ENCODE data around the gene ARL14EP.

The ARL14EP gene

DNA sequence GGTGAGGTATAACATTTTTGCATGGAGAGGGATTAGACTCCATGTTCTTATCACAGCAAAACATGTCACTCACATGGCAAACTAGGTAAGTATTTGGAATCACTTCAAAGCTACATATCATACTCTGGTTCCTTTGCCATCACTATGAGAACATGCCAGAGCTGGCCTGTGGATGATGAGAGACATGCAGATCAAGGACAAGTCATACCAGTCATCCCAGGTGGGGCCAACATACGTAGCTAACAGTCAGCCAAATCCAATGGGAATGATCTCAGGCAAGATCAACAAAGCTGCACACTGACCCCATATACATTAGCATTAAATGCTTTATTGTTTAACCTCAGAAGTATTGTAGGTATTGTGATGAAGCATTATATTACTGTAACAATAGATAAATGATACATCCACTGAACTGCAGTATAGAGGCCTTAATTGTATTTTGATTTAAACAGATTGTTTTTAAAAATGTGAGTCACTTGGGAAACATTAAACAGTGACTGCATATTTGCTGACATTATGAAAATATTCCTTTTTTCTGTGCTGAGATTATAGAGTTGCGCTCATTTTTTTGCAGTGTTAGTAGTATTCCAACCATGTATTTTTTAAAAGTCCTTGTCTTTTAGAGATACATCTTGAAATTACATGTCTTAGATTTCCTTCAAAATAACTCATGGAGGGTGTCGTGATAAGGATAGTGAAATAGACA lies 37.3 kb upstream of the ARL14EP start:
- H3K27me3 ChIP-seq (ENCODE audit: insufficient read depth, low read length), result no peaks in the 10 kb centered on the region
- H4K20me1 ChIP-seq (ENCODE audit: insufficient read depth, low read length), result no peaks in the 10 kb centered on the region
- H3K36me3 ChIP-seq (ENCODE audit: insufficient read depth, low read length), result no peaks in the 10 kb centered on the region
- no peak overlapping the region for H3K9ac ChIP-seq (ENCODE audit: low read length)
- no peaks in the 10 kb centered on the region for H3K9me2 ChIP-seq (ENCODE audit: low read depth, low read length)
- H3F3A ChIP-seq (ENCODE audit: insufficient read depth, low read length), result no peaks in the 10 kb centered on the region
- TF ChIP-seq CTCF (IDR thresholded peaks at IDR 0.05; ENCODE audit: low read length), result no peak
- no peak for TF ChIP-seq EZH2 (IDR thresholded peaks at IDR 0.05; ENCODE audit: borderline replicate concordance, low read length)
- H3K4me3 ChIP-seq (ENCODE audit: low read depth, low read length, poor library complexity, severe bottlenecking), result no peak overlapping the region
- H3K79me2 ChIP-seq (ENCODE audit: insufficient read depth, low read length), result no peaks in the 10 kb centered on the region
- H3K9me3 ChIP-seq (ENCODE audit: low read length), result no peaks in the 10 kb centered on the region
- H3K27ac ChIP-seq (ENCODE audit: low read depth, low read length, poor library complexity, severe bottlenecking), result no peak overlapping the region
- no peak overlapping the region for H3K4me2 ChIP-seq (ENCODE audit: low read length)
- H3K4me1 ChIP-seq (ENCODE audit: insufficient read depth, low read length, severe bottlenecking), result no peaks in the 10 kb centered on the region
- H2AFZ ChIP-seq (ENCODE audit: low read length), result no peak overlapping the region

- no peak overlapping the region for H3K4me3 ChIP-seq (ENCODE audit: low read depth, low read length, poor library complexity, severe bottlenecking)
- no peaks in the 10 kb centered on the region for H4K20me1 ChIP-seq (ENCODE audit: insufficient read depth, low read length)
- H3K27ac ChIP-seq (ENCODE audit: low read depth, low read length, poor library complexity, severe bottlenecking), result no peak overlapping the region
- no peaks in the 10 kb centered on the region for H3K79me2 ChIP-seq (ENCODE audit: insufficient read depth, low read length)
- no peaks in the 10 kb centered on the region for H3K27me3 ChIP-seq (ENCODE audit: insufficient read depth, low read length)
- no peaks in the 10 kb centered on the region for H3F3A ChIP-seq (ENCODE audit: insufficient read depth, low read length)
- no peak overlapping the region for H3K4me2 ChIP-seq (ENCODE audit: low read length)
- no peaks in the 10 kb centered on the region for H3K9me3 ChIP-seq (ENCODE audit: low read length)
- H3K36me3 ChIP-seq (ENCODE audit: insufficient read depth, low read length), result no peaks in the 10 kb centered on the region
- TF ChIP-seq EZH2 (IDR thresholded peaks at IDR 0.05; ENCODE audit: borderline replicate concordance, low read length), result no peak
- TF ChIP-seq CTCF (IDR thresholded peaks at IDR 0.05; ENCODE audit: low read length), result no peak
- H3K9me2 ChIP-seq (ENCODE audit: low read depth, low read length), result no peaks in the 10 kb centered on the region
- no peak overlapping the region for H2AFZ ChIP-seq (ENCODE audit: low read length)
- H3K9ac ChIP-seq (ENCODE audit: low read length), result no peak overlapping the region
- no peaks in the 10 kb centered on the region for H3K4me1 ChIP-seq (ENCODE audit: insufficient read depth, low read length, severe bottlenecking)
Observed at GRCh38 chr11:30291331-30291730, 31.6 kb upstream of the ARL14EP start.

- Histone ChIP-seq H3K9me2 (ENCODE audit: low read depth, low read length) (no peaks in the 10 kb centered on the region), H3K4me2 (ENCODE audit: low read length) (no peak overlapping the region), H3K4me3 (ENCODE audit: low read depth, low read length, poor library complexity, severe bottlenecking) (no peak overlapping the region), H3K79me2 (ENCODE audit: insufficient read depth, low read length) (no peaks in the 10 kb centered on the region), H3K4me1 (ENCODE audit: insufficient read depth, low read length, severe bottlenecking) (no peaks in the 10 kb centered on the region), H3K36me3 (ENCODE audit: insufficient read depth, low read length) (no peaks in the 10 kb centered on the region), H3K9me3 (ENCODE audit: low read length) (no peaks in the 10 kb centered on the region), H2AFZ (ENCODE audit: low read length) (no peak overlapping the region), H3K27me3 (ENCODE audit: insufficient read depth, low read length) (no peaks in the 10 kb centered on the region), H3K9ac (ENCODE audit: low read length) (no peak overlapping the region), H4K20me1 (ENCODE audit: insufficient read depth, low read length) (no peaks in the 10 kb centered on the region), H3K27ac (ENCODE audit: low read depth, low read length, poor library complexity, severe bottlenecking) (no peak overlapping the region), H3F3A (ENCODE audit: insufficient read depth, low read length) (no peaks in the 10 kb centered on the region)
- TF ChIP-seq EZH2 (IDR thresholded peaks at IDR 0.05; ENCODE audit: borderline replicate concordance, low read length) (no peak), CTCF (IDR thresholded peaks at IDR 0.05; ENCODE audit: low read length) (no peak)
Observed at GRCh38 chr11:30292545-30292944, 30.4 kb upstream of the ARL14EP start.

Measured in OCI-LY1 (cell line).